ENCODE results near the gene SRSF6.
"Not testable (repeated sequence)": the region's sequence is repeated elsewhere in the genome, so short reads cannot be mapped to it uniquely, and the experiment has no call there.

SRSF6 gene

GRCh38 chr20:43457640-43458421 is at the start of gene SRSF6:
SRSF6 (plus strand) TSS chr20:43457896; CDS start chr20:43458034, 138 bp downstream.
- DNase-seq, result peak; percentile 89

GRCh38 chr20:43408848-43409576 is 48.7 kb upstream of the SRSF6 start:
- DNase-seq, result peak; percentile 29

DNA sequence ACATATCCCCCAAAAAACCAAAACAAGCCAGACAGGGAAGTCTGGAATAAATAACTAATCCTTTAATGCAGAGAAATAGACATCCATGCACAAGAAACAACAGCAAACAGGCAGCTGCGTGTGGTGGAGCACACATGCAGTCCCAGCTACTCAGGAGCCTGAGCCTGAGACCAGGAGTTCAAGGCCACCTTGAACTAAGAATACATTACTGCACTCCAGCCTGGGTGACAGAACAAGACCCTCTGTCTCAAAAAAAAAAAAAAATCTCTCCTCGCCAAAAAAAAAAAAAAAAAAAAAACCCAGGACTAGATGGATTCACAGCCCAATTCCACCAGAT is 48.2 kb upstream of the SRSF6 start:
- DNase-seq, result no peak

DNA sequence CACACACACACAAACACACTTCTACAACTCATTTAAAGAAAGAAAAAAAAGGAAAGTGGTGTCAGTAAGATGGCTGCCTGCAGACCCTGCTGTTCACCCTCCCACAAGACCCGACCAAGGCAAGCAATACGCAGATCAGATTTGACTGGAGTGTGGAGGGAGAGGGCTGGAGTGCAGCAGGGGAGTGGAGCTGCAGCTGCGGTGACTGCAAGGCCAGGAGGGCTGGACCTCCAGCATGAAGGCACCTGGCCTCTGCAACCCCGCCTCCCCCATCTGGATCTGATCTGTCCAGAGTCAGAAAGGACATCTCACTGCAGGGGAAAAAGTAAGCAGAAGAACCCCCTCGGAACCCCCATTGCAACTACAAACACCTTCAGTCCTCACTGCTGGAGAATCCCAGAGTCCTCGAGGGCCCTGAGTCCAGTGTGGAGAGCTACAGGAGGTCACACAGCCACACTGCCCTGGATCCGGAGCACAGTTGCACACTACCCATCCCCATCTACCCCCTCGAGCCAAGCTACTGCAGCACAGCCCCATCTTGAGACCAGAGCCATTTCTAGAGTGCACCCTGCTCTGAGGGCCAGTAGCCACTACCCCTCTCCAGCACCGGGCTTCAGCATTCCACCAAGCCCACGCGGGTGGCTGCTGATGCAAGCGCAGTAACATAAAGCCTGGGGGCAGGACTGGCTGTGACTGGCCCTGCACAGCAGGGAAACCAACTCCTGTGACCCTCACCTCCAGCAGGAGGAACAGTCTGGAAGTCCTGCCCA is 41.9 kb upstream of the SRSF6 start:
- DNase-seq, result no peak

- DNase-seq, result no peak
Measured at GRCh38 chr20:43416591-43417228, 41.0 kb upstream of the SRSF6 start.

GRCh38 chr20:43420192-43420591 is 37.5 kb upstream of the SRSF6 start:
- DNase-seq, result no peak

DNA sequence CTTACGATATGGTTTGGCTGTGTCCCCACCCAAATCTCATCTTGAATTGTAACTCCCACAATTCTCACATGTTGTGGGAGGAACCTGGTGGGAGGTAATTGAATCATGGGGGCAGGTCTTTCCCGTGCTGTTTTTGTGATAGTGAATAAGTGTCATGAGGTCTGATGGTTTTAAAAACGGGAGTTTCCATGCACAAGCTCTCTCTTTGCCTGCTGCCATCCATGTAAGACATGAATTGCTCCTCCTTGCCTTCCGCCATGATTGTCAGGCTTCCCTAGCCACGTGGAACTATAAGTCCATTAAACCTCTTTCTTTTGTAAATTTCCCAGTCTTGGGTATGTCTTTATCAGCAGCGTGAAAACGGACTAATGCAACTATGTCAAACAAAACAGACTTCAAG is 36.8 kb upstream of the SRSF6 start:
- not testable (repeated sequence) for DNase-seq

- no peak for DNase-seq
Measured at GRCh38 chr20:43426172-43426571, 31.5 kb upstream of the SRSF6 start.

- DNase-seq, result no peak
Measured at GRCh38 chr20:43430265-43431133, 27.2 kb upstream of the SRSF6 start.

- DNase-seq, result no peak
Measured at GRCh38 chr20:43431134-43431519, 26.6 kb upstream of the SRSF6 start.

- no peak for DNase-seq
Measured at GRCh38 chr20:43432498-43432897, 25.2 kb upstream of the SRSF6 start.

GRCh38 chr20:43433250-43433854 is 24.3 kb upstream of the SRSF6 start:
- no peak for DNase-seq

DNA sequence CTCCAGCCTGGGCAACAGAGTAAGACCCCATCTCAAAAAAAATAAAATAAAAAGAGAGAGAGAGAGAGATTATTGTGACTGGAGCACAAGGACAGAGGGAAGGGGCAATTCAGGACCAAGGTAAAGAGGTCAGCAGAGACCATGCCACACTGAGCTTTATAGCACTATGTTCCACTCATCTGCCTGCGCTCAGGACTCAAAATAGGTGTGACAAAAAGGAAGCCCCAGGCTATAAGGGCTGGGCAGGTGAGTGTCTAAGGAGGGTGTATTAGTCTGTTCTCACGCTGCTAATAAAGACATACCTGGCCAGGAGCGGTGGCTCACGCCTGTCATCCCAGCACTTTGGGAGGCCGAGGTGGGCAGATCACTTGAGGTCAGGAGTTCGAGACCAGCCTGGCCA is 23.1 kb upstream of the SRSF6 start:
- DNase-seq, result no peak

DNA sequence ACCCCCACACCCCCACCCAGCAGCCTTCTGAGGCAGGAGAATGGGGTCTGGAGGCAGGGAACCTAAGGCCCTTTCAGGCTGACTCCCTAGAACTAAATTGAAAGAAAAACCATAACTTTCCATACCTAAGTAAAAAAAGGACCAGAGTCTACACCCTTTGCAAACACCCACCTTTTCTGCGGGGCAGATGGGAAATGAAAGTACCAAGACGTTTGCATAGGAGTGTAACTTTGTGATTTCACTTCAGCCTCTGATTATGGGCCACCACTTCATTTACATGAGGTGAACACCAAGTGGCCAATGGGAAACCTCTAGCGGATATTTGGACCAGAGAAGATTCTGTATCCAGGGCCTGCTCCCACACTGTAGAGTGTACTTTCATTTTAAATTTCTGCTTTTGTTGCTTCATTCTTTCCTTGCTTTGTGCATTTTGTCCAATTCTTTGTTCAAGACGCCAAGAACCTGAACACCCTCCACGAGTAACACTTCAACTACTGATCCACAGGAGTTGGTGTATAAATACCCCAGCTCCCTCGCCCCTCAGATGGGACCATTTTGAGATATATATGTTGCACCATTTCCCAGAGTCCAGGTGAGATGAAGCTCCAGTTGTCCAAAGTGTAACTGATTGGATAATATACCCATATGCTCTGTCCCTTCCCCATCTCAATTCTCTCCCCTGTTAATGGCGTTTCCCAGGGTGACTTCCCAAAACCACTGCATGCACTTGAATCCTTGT is 18.9 kb upstream of the SRSF6 start:
- no peak for DNase-seq

- no peak for DNase-seq
Measured at GRCh38 chr20:43440531-43440930, 17.2 kb upstream of the SRSF6 start.

DNA sequence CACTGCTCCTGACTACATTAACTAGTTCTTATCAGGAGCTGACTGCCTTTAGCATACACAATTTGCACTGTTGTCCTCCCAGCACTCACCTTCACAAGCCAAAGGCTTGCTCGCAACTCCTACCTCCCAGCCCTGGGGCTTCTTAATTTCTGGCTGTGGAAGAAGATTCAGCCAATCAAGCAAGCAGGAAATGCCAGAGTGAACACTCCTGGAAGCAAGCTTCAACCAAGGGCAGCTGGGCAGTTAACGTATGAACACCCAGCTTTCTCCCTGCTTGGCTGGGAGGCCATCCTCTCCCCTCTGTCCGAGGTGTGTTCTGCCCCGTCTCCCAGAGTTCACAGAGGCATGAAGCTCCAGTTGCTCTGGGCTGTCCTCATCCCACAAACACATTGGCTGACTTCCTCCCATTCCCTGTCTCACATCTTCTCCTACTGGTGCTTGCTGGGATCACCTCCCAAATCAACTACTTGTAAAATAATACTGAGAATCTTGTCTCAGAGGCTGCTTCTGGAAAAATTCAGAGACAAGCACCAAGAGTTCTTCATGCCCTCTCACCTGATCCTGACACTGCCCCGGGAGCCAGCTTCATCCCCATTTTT is 15.3 kb upstream of the SRSF6 start:
- no peak for DNase-seq

DNA sequence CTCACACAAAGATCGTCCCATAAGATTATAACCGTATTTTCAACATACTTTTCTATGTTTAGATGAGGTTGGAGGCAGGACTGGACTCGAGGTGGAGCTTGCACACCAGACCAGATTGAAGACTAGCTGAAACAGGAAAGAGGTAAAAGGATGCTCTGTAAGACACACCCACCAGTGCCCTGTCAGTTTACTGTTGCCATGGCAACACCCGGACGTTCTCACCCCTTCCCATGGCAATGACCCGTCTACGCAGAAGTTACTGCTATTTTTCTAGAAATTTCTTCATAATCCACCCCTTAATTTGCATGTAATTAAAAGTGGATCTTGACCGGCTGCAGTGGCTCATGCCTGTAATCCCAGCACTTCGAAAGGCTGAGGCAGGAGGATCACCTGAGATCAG is 13.6 kb upstream of the SRSF6 start:
- peak; percentile 41 for DNase-seq

GRCh38 chr20:43446361-43446879 is 11.3 kb upstream of the SRSF6 start:
- DNase-seq, result no peak

- not testable (repeated sequence) for DNase-seq
Measured at GRCh38 chr20:43448431-43448747, 9.3 kb upstream of the SRSF6 start.

GRCh38 chr20:43448748-43449535 is 8.8 kb upstream of the SRSF6 start:
- peak; percentile 63 for DNase-seq

All from NCI-H69 (cell line).